Osteocyte (in vitro differentiated cells): ENCODE measurements around the gene GNAQ. TPM values are rescaled to one million over a fixed set of nuclear protein-coding genes. Genes with fewer than 3 reads are reported as not detected.
A peak's percentile ranks its signal among the peaks of the same experiment; 100 is the strongest.

Experiments
- DNase-seq: peaks from one replicate; pipeline ENCODE4 v3.0.0; 2021; ENCODE audit warnings: mixed read lengths; ENCODE audit not compliant: unreplicated experiment; ENCODE audit errors: extremely low spot score
- H3K27ac Mint-ChIP-seq: one replicate; pipeline ENCODE4 v1.8.0; 2021; ENCODE audit warnings: mild to moderate bottlenecking, mixed read lengths; ENCODE audit not compliant: unreplicated experiment
- H3K27me3 Mint-ChIP-seq: one replicate; pipeline ENCODE4 v1.8.0; 2021; ENCODE audit warnings: mixed read lengths; ENCODE audit not compliant: unreplicated experiment
- H3K36me3 Mint-ChIP-seq: one replicate; pipeline ENCODE4 v1.8.0; 2021; ENCODE audit warnings: mixed read lengths; ENCODE audit not compliant: unreplicated experiment
- H3K4me1 Mint-ChIP-seq: one replicate; pipeline ENCODE4 v1.8.0; 2021; ENCODE audit warnings: mixed read lengths; ENCODE audit not compliant: unreplicated experiment
- H3K4me3 Mint-ChIP-seq: one replicate; pipeline ENCODE4 v1.8.0; 2021; ENCODE audit warnings: mild to moderate bottlenecking, moderate library complexity, mixed read lengths; ENCODE audit not compliant: unreplicated experiment
- H3K9me3 Mint-ChIP-seq: one replicate; pipeline ENCODE4 v1.8.0; 2021; ENCODE audit warnings: mixed read lengths; ENCODE audit not compliant: unreplicated experiment
- total RNA-seq: library from RNA; stranded (reverse); gene quantifications from 2 replicates; pipeline ENCODE4 v1.2.1, GENCODE V29; 2021
- TF ChIP-seq, protein P1 (sequence below): fragments of 200-600 bp; sonication (generic); IDR thresholded peaks from 2 replicates; pipeline ENCODE4 v1.5.0; 2021; ENCODE audit warnings: antibody characterized with exemption, mild to moderate bottlenecking, moderate library complexity

GNAQ gene
- total RNA-seq, 1 donor from 2014 or later, result 65.9 TPM

DNA sequence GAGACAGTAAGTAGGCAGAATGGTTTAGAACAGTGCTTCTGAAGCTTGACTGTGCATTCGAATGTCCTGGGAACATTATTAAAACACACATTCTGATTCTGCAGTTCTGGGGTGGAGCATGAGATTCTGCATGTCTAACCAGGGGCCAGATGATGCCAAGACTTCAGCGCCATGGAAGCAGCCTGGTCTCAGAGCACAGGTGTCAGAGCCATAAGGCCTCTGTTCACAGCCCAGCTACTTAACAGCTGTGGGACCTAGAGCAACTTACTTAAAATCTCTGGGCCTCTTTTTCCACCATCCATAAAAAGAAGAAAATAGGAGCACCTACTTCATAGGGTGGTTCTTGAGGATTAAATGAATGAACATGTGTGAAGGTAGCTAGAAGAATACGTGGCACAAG lies 84.0 kb downstream of the GNAQ start:
- Mint-ChIP-seq H3K4me3 (no peak overlapping the region), H3K4me1 (peaks cover 72% of the 10 kb centered on the region), H3K9me3 (no peaks in the 10 kb centered on the region), H3K27ac (no peak overlapping the region), H3K27me3 (no peaks in the 10 kb centered on the region), H3K36me3 (no peaks in the 10 kb centered on the region)
- no peak for DNase-seq
- TF ChIP-seq, protein P1, sequence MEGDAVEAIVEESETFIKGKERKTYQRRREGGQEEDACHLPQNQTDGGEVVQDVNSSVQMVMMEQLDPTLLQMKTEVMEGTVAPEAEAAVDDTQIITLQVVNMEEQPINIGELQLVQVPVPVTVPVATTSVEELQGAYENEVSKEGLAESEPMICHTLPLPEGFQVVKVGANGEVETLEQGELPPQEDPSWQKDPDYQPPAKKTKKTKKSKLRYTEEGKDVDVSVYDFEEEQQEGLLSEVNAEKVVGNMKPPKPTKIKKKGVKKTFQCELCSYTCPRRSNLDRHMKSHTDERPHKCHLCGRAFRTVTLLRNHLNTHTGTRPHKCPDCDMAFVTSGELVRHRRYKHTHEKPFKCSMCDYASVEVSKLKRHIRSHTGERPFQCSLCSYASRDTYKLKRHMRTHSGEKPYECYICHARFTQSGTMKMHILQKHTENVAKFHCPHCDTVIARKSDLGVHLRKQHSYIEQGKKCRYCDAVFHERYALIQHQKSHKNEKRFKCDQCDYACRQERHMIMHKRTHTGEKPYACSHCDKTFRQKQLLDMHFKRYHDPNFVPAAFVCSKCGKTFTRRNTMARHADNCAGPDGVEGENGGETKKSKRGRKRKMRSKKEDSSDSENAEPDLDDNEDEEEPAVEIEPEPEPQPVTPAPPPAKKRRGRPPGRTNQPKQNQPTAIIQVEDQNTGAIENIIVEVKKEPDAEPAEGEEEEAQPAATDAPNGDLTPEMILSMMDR, result no peak

DNA sequence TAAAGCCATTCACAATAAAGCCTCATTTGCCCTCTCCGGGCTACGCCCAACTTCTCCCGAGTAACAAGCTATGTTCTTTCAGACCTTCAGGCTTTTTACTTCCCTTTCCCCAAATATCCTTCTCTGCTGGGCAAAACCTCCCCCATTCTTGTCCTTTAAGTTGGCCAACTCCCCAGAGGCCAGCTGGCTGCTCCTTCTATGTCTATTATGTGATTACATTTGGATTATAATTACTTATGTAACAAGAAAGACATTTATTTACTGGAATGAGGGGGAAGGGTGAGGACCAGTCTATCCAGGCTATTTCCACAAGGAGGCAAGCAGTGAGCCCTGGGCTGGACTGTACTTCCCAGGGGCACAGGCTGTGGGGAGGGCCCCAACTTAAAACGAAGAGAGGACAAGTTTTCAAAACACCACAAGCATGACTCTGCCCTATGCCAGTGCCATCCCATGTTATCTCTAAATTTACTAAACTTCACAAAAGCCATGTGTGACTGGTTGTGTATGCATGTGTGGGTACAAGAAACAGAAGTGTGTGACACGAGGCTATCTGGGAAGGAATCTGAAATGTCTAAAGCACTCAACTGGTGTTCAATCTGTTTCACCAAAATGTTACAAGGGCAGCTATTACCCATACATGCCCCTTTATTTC lies 84.5 kb downstream of the GNAQ start:
- Mint-ChIP-seq H3K9me3 (no peaks in the 10 kb centered on the region), H3K4me1 (peaks cover 72% of the 10 kb centered on the region), H3K4me3 (no peak overlapping the region), H3K27ac (peak overlapping the region; percentile 90), H3K36me3 (no peaks in the 10 kb centered on the region), H3K27me3 (no peaks in the 10 kb centered on the region)
- TF ChIP-seq, protein P1, result no peak
- DNase-seq, result no peak

DNA sequence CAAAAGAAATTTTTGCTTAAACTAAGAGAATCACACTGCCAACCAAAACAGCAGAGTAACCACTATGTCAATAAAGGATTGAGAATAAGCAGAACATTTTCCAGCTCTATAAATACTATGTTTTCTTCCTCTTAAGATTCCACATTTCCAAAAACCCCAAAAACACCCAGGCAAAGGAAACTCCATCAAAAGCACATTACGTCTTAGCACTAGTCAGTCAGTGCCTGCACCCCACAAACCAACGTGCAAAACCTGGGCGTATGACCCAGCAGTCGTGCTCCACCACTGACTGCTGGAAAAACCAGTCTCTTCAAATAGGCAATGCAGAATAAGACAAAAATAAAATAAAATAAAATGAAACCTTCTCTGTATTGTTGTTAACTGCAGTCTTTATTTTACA lies 85.3 kb downstream of the GNAQ start:
- Mint-ChIP-seq H3K4me3 (peak overlapping the region; percentile 24), H3K27me3 (no peaks in the 10 kb centered on the region), H3K27ac (peak overlapping the region; percentile 90), H3K4me1 (peaks cover 69% of the 10 kb centered on the region), H3K36me3 (no peaks in the 10 kb centered on the region), H3K9me3 (no peaks in the 10 kb centered on the region)
- DNase-seq, result no peak
- TF ChIP-seq, protein P1, result no peak

DNA sequence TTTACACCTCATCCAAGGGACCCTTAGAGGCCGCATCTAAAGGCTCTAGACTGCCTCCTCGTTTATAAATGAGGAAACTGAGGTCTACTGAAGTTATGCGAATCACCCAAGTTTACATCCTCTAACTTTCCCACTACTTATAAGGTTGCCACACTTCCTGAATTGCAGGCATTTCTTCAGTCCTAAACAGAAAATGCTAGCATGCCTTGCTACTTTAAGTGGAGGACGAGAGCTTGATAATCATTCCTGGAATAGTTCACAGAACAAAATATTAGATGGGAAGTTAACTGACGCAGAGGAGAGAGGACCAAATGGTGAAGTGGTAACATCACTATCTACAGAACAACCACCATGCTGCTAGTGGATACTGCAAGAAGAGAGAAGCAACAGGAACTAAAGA lies 85.8 kb downstream of the GNAQ start:
- TF ChIP-seq, protein P1, result no peak
- DNase-seq, result no peak
- Mint-ChIP-seq H3K27me3 (no peaks in the 10 kb centered on the region), H3K9me3 (no peaks in the 10 kb centered on the region), H3K36me3 (no peaks in the 10 kb centered on the region), H3K4me3 (peak overlapping the region; percentile 7), H3K27ac (peak overlapping the region; percentile 90), H3K4me1 (peaks cover 69% of the 10 kb centered on the region)

DNA sequence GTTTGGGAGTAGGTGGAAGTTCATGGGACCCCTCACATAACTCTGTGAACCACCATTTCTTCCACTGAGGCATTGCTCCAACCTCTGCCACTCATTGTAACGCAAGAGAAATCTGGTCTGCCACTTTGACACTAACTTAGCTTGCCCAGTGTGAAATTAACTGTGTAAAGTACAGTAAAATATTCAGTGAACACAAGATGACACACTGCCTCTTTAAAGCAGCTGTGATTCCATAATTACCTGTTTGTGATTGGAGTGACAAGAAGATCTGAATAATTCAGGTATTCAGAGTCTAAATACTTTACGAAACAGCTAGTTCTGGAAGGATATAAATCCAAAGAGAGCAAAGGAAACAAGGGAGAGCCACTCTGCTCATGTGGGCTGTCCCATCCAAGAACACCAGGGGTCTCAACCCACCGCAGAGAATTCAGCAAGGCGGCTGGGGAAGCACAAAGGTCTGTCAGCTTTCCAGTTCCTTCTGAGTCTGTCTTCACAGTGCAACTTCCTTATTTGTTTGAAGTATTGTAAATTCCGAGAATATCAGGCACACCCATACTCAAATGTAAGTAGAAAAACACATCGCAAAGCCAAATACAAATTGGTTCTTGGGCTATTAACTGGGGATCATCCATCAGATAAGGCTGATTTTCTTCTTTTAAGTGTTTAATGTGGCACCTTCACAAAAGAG lies 86.9 kb downstream of the GNAQ start:
- Mint-ChIP-seq H3K4me3 (peak overlapping the region; percentile 23), H3K27ac (peak overlapping the region; percentile 90), H3K4me1 (peaks cover 63% of the 10 kb centered on the region), H3K9me3 (no peaks in the 10 kb centered on the region), H3K27me3 (no peaks in the 10 kb centered on the region), H3K36me3 (no peaks in the 10 kb centered on the region)
- TF ChIP-seq, protein P1, result peak; percentile 46
- DNase-seq, result no peak
